ENCODE data around the gene LRRC15.

Gene LRRC15

GRCh38 chr3:194384569-194385001, 15.0 kb upstream of the LRRC15 start:
- no peak for DNase-seq (ENCODE audit: low read depth)

DNA sequence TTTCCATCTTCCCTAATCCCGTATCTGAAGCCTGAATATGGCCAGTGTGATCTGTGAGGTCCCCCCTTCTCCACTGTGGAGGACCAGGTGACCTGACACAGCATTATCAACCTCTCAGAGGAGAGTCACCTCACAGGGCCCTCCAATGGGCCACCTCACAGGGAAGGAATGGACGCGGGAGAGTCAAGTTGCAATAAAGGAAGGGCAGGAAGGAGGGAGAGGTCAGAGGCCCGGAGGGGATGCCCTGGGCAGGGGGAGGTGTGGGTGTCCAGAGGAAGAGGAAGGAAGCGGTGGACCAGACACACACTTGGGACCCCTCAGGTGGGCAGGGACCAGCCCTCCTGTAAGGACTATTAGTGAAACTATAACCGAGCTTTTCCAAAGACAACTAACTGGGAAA, 14.6 kb upstream of the LRRC15 start:
- no peak for DNase-seq (ENCODE audit: low read depth)

DNA sequence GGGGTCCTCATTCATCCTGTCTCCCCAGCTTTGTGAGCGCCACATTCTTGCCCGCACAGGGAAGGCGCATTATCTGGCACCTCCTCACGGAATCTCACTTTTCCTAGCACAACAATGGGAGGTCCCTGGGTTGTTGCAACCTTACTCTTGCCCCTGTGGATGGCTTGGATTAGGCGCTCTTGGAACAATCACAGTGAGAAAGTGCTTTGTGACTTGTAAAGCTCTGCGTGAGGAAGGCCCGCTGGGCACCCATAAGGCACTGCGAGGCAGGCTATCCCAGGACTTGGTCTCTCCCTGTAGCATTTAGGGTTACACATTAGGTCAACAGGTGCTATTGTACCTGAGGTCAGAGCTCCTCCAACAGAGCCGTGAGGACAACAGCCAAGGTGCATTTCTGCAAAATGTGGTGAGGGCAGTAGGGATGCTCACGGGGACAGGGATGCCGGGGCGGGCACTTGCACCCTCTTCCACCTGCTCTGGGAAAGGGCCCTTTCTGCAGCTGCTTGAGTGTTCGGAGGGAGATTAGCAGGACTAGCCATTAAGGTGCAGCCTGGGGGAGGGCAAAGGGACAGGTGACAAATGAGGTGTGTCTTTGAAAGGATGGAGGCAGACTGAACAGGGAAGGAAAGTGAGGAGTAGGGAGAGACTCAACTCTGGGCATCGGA, 13.9 kb upstream of the LRRC15 start:
- DNase-seq (ENCODE audit: low read depth), result no peak

DNA sequence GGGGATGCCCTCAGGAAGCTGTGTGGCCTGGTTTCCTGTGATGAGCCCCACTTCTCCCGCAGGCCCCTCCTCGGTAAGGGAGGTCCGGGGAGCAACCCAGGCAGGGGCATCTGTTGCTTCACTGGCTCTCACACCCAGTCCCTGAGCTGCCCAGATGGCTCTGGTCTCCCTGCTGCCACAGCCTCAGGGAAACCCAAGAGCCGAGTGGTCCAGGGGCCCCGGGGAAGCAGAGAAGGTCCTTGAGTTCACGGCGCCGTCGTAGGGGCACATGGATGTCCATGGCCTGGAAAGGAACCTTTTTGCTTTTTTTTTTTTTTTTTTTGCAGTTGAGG, 13.3 kb upstream of the LRRC15 start:
- no peak for DNase-seq (ENCODE audit: low read depth)

DNA sequence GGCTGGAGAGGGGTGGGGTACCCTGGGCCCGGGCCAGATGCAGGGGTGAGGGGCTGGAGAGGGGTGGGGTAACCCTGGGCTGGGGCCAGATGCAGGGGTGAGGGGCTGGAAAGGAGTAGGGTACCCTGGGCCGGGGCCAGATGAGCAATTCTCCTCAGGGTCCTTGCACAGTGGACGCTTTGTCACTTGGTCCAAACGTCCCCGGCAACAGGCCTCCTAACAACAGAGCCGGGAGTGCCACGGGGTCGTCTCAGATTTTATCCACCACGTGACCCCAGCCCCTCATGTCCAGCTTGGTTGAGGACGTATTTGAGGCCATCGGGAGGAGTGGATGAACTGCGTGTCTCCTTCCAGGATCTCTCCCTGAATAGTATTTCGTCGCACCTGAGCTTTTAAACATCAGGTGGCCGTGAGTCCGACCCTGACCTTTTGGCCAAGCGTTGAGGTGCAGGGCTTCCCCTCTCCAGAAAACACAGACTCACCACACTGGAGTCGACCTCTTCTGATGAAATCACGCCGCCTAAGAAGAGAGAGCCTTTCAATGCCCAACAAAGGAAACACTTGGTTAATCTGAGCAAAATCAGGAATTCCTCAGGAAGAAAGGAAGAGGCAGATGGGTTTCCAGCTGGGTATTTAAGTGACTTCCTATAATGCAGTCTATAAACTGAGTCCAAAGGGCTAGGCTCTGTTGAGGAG, 12.8 kb upstream of the LRRC15 start:
- no peak for DNase-seq (ENCODE audit: low read depth)

DNA sequence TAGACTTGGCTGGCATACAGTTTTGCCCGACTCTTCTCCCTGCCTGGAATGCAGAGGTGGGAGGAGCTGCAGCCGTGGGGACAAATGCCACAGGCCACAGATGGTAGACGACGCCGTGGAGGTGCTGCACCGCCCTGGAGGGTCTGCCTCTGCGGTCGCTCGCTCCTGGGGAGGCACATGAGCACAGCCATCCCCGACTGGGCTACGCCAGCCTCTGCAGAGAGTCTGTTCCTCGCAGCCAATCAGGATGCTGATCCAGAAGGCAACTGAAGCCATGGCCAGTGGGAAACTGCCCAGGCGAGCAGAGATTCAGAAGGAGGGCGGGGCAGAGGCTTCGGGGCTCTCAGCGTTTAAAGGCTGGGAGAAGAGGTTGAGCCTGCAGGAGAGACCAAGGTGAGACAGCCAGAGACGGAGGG, 11.9 kb upstream of the LRRC15 start:
- no peak for DNase-seq (ENCODE audit: low read depth)

- no peak for DNase-seq (ENCODE audit: low read depth)
Observed at GRCh38 chr3:194380326-194380725, 10.8 kb upstream of the LRRC15 start.

GRCh38 chr3:194379651-194380050, 10.1 kb upstream of the LRRC15 start:
- no peak for DNase-seq (ENCODE audit: low read depth)

DNA sequence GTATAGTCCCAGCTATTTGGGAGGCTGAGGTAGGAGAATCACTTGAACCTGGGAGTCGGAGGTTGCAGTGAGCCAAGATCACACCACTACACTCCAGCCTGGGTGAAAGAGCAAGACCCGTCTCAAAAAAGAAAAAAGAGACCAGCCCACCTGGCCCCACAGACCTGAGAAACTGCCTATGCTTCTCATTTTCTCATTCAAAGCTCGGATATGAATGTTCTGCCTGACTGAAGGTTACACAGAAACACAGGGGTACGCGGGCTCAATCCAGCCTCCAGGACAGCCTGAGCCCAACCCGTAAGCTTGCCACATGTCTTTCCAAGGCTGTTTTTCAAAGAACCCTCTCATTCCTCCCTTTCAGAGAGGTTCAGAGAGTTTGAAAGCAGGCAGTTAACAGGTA, 9.7 kb upstream of the LRRC15 start:
- DNase-seq (ENCODE audit: low read depth), result no peak

GRCh38 chr3:194377708-194378107, 8.2 kb upstream of the LRRC15 start:
- no peak for DNase-seq (ENCODE audit: low read depth)

DNA sequence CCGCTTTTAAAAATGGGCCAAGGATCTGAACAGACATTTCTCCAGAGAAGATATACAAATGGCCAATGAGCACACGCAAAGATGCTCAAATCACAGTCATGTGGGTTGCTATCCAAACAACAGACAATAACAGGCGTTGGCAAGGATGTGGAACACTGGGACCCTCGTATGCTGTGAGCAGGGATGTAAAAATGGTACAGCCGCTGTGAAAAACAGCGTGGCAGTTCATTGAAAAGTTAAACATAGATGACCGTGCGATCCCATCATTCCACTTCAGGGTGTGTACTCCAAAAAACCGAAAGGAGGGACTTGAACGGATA, 6.7 kb upstream of the LRRC15 start:
- DNase-seq (ENCODE audit: low read depth), result no peak

- DNase-seq (ENCODE audit: low read depth), result no peak
Observed at GRCh38 chr3:194375473-194376240, 6.1 kb upstream of the LRRC15 start.

- DNase-seq (ENCODE audit: low read depth), result no peak
Observed at GRCh38 chr3:194374935-194375334, 5.4 kb upstream of the LRRC15 start.

DNA sequence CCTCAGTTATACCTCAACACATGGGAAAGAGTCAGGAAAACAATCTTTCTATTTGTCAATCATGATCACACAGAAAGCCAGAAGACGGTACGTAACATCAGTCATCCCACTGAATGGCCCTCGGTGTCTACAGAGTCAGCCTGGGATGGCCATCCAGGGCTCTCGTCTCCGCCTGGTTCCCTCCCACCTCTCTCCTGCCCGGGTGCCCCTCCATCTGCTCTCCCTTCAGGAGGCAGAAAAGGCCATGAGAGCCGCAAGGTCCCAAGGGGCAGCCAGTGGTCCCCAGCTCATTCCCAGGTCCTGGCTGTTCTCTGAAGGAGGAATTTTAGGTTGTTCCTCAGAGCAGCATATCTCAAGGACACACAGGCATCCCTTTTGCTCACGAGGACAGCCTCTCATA, 4.4 kb upstream of the LRRC15 start:
- no peak for DNase-seq (ENCODE audit: low read depth)

GRCh38 chr3:194373028-194373427, 3.5 kb upstream of the LRRC15 start:
- no peak for DNase-seq (ENCODE audit: low read depth)

GRCh38 chr3:194370753-194371152, 1.2 kb upstream of the LRRC15 start:
- no peak for DNase-seq (ENCODE audit: low read depth)

DNA sequence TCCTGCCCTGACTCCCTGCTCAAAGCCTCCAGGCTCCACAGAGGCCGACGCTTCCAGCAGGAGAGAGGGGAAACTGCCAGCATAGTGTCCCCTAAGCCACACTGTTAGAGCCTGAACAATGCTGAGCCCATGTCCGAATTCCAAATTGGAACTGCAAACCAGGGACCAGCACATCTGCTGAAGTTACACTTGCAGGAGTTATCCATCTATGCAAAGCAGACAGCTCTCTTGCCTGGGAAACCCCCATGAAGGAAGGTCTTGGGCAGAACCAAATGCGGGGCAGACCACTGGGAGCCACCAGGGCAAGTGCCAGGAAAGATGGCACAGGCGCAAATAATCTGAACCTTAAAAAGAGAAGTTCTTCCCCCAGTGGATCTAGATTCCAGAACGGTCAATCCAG, 625 bp downstream of the LRRC15 start:
- DNase-seq (ENCODE audit: low read depth), result no peak

GRCh38 chr3:194367992-194368841, 1.3 kb downstream of the LRRC15 start:
- DNase-seq (ENCODE audit: low read depth), result no peak

DNA sequence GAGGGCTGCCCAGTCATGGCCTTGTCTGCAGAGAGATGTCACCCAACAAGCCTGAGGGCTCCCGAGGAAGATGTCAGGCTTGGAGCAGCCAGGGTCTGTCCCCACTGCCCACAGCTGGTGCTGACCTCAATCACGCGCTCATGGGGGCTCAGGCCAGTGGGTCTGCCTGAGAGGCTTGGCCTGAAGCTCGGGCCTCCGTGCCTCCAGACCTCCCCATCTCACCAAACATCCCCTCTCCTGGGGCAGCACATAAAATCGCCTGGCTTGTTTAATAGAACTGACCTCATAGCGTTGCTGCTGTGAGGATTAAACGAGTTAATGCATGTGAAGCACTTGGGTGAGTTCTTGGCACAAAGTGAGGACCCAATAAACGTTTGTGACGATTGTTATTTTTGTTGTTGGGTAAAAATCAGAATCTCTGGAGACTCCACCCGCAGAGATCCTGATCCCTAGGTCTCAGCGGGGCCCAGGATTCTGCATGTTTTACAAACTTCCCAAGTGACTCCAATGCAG, 3.5 kb downstream of the LRRC15 start:
- DNase-seq (ENCODE audit: low read depth), result no peak

GRCh38 chr3:194365526-194365925, 4.0 kb downstream of the LRRC15 start:
- no peak for DNase-seq (ENCODE audit: low read depth)

DNA sequence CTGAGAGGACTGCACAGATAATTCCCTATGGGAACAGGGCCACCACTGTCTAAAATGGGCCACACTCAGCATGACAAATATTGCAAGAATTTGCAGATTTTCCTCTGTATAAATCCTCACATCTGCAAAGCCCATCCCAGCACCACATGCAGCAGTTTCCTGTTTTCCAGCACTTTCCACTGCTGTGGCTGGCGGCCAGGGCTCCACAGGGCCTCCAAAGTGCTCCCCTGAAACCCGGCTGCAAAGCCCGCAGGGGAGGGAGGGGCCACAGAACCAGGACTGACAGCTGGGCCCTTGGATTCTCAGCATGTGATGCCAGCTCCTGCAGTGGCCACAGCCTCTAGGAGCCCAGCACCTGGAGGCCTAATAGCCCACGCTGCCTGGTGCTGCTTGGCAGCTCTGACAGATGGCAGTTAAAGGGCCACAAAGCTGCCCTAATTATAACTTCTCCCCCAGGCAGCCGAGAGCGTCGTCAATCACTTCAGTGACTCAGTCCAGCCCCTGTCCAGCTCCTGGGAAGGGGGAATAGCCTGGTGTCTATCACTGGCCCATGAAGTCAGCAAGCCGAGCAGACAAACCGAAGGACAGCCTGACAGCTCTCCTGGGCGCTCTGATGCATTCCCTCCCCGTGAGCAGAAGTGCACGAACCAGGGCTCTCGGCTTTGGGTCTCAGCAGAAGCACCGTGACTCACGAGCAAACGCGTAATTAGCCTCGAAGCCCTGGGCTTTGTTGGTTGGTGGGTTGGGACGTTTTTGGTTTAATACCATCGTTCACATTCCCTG, 4.7 kb downstream of the LRRC15 start:
- no peak for DNase-seq (ENCODE audit: low read depth)

DNA sequence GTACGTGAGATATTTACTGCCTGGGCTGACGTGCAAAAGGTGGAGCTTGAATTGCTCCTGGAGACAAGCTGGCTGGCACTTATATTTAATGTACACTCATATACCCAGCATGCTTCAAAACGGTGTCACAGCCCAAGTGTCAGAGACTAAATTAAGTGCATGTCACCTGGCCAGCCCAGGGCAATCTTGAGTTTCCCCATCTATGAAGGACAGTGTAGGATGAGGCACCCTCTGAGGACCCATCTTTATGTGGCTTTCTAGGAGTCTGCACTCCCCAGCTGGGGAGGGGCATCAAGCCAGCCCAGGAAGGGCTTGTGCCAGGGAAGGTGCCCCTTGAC, 5.3 kb downstream of the LRRC15 start:
- DNase-seq (ENCODE audit: low read depth), result no peak
